Measurements from ENCODE around the gene IDH3B.

The IDH3B gene

GRCh38 chr20:2672446-2672845 is 8.4 kb upstream of the IDH3B start:
- no peak for TF ChIP-seq CTCF (IDR thresholded peaks at IDR 0.05; ENCODE audit: low read depth, low read length, missing control alignments)
- in situ Hi-C loops (cut with HindIII; ENCODE audit: low sequenced_read_pairs) = no loop called here
- DNase-seq (ENCODE audit: low read depth) = no peak
- H3K4me3 ChIP-seq (ENCODE audit: low read depth, low read length) = no peak overlapping the region

- in situ Hi-C loops (cut with HindIII; ENCODE audit: low sequenced_read_pairs) = no loop called here
- no peak overlapping the region for H3K4me3 ChIP-seq (ENCODE audit: low read depth, low read length)
- TF ChIP-seq CTCF (IDR thresholded peaks at IDR 0.05; ENCODE audit: low read depth, low read length, missing control alignments) = peak; percentile 21
- DNase-seq (ENCODE audit: low read depth) = no peak
Observed at GRCh38 chr20:2671977-2672376, 8.0 kb upstream of the IDH3B start.

- no peak for TF ChIP-seq CTCF (IDR thresholded peaks at IDR 0.05; ENCODE audit: low read depth, low read length, missing control alignments)
- H3K4me3 ChIP-seq (ENCODE audit: low read depth, low read length) = peak overlapping the region; percentile 98
- DNase-seq (ENCODE audit: low read depth) = no peak
- in situ Hi-C loops (cut with HindIII; ENCODE audit: low sequenced_read_pairs) = no loop called here
Observed at GRCh38 chr20:2663364-2663886, 591 bp downstream of the IDH3B start.

GRCh38 chr20:2659547-2659946 is 4.5 kb downstream of the IDH3B start:
- no peak for DNase-seq (ENCODE audit: low read depth)
- no peak overlapping the region for H3K4me3 ChIP-seq (ENCODE audit: low read depth, low read length)
- in situ Hi-C loops (cut with HindIII; ENCODE audit: low sequenced_read_pairs) = no loop called here
- TF ChIP-seq CTCF (IDR thresholded peaks at IDR 0.05; ENCODE audit: low read depth, low read length, missing control alignments) = no peak

- H3K4me3 ChIP-seq (ENCODE audit: low read depth, low read length) = no peak overlapping the region
- in situ Hi-C loops (cut with HindIII; ENCODE audit: low sequenced_read_pairs) = no loop called here
- TF ChIP-seq CTCF (IDR thresholded peaks at IDR 0.05; ENCODE audit: low read depth, low read length, missing control alignments) = no peak
- no peak for DNase-seq (ENCODE audit: low read depth)
Observed at GRCh38 chr20:2658414-2659354, 5.3 kb downstream of the IDH3B start.

GRCh38 chr20:2657674-2658073 is 6.3 kb downstream of the IDH3B start:
- no peak for DNase-seq (ENCODE audit: low read depth)
- no peak for TF ChIP-seq CTCF (IDR thresholded peaks at IDR 0.05; ENCODE audit: low read depth, low read length, missing control alignments)
- in situ Hi-C loops (cut with HindIII; ENCODE audit: low sequenced_read_pairs) = no loop called here
- H3K4me3 ChIP-seq (ENCODE audit: low read depth, low read length) = no peak overlapping the region

All from astrocyte of the cerebellum (primary cell).